Renal pelvis (tissue), 4 donors: Measurements from ENCODE around the gene NEK10. TPM values are rescaled to one million over a fixed set of nuclear protein-coding genes. Genes with fewer than 3 reads are reported as not detected.

ENCODE experiments used
- DNase-seq: peaks from one replicate; pipeline ENCODE4 v3.0.0-alpha.2; 2013
- polyA plus RNA-seq, 3 donors: library from polyadenylated mRNA; unstranded; fragments of 120-200 nt; gene quantifications; one replicate each; pipeline ENCODE4 v1.2.1, GENCODE V29; 2013; ENCODE audit not compliant: insufficient read length in 3 of 3

NEK10 gene
- polyA plus RNA-seq, 3 donors: 1.7 to 2.8 (median 2.2) TPM

DNA sequence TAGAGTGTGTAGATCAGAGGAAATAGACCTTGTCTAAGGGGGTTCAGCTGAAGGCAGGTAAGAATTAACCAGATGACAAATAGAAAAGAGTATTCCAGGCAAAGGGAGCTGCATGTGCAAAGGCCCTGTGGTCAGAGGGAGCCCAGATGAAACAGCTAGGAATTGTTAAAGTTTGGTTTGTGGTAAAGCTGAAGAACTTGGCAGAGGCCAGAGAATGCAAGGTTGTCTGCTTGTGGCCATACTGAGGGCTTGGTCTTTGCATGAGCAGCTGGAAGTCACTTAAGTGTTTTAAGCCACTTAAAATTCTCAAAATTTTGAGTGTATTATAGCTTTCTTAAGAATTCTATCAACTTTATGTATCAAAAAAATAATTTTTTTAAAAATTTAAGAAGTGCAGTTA lies 116.5 kb downstream of the NEK10 start:
- DNase-seq: no peak

- no peak for DNase-seq
These were observed 124.8 kb downstream of the NEK10 start for GRCh38 chr3:27244374-27244773.

GRCh38 chr3:27239951-27240350 lies 129.2 kb downstream of the NEK10 start:
- no peak for DNase-seq

DNA sequence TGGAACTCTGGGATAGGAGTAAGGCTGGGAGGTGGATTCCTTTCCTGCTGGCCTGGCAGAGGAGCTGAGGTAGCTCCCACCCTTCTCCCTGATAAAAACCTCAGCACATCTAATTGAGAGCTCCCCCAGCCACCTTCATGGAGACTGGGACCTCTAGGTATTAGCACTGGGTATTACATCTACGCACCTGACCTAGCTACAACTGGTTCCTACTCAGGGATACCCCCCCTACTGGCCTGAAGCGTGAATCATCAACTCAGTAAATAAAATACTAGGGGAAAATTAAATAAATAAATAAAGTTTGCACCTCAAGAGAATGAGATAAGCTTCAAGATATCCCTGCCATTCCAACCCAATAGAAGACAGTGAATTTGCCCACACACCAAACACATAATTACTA lies 140.4 kb downstream of the NEK10 start:
- DNase-seq: no peak

- no peak for DNase-seq
These were observed 145.0 kb downstream of the NEK10 start for GRCh38 chr3:27224197-27224596.

DNA sequence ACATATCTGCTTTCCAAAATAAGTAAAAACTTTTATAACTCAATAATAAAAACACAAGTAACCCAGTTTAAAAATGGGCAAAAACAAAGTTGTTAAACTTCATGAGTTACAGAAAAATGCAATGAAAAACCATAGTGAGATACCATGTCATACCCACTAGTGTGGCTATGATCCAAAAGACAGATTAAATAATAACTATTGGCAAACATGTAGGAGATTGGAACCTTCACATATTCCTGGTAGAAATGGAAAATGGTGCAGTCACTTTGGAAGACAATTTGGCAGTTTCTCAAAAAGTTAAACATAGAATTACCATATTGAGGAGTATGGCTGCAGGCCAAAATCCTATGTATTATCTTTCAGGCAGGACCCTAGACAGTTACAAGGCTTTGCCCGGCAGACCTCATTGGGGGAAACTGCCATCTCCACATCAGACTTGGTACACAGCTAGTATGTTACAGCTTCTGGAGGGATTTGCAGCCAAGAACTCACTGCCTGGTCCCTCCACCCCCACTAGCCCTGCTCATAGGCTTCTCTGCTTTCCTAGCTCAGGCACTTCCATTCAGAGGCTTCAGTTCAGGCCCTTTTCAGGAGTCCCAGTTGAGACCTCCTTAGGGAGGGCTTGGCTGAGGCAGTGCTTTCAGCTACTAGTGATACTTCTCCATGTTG lies 147.8 kb downstream of the NEK10 start:
- no peak for DNase-seq

GRCh38 chr3:27220166-27220565 lies 149.0 kb downstream of the NEK10 start:
- no peak for DNase-seq

DNA sequence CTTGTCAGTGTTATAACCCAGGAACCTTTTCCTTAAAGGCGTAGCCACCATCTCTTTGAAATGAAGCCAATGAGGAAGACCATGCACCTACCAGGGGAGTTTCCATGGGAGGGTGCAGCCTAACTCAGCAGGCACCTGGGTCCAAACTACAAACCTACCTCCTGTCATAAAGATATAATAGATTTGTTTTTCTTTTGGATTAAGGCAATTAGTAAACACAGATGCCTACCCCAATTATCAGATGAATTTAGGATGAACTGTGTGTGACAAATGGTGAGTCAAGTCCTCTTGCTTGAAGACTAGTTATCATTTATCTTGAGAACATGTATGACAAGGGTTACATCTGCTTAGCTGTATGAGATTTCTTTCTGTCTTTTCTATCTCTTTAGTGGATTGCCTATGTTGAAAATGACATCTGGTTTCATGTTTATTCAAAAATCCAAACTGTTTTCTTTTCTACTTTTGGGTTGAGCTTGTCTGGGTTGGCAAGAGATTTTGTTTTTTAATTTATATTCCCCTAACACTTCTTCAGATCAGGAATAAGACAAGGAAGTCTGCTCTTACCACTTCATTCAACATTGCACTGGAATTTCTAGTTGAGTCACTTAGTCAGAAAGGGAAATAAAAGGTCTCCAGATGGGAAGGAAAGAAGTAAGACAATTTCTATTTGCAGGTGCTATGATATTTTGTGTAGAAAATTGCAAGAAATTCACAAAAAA lies 149.9 kb downstream of the NEK10 start:
- no peak for DNase-seq

DNA sequence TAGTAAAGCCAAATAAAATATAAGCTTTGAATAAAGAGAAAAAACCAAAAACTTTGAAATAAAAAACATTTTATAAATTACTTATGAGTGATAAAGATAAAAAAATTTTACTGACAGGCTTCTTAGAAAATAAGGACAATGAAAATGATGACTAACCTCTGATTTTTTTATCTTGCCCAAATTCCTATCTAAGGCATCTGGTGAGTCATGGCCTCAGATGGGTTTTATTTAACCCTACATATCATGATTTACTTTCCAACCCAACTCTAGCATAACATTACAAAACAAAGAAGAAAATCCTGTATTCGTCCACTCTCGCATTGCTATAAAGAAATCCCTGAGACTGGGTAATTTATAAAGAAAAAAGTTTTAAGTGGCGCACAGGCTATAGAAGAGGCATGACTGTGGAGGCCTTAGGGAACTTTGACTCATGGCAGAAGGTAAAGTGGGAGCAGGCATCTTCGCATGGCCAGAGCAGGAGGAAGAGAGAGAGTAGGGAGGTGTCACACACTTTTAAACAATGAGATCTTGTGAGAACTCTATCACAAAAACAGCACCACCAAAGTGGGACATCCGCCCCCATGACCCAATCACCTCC lies 152.1 kb downstream of the NEK10 start:
- DNase-seq: no peak

GRCh38 chr3:27216295-27216855 lies 152.8 kb downstream of the NEK10 start:
- DNase-seq: no peak

DNA sequence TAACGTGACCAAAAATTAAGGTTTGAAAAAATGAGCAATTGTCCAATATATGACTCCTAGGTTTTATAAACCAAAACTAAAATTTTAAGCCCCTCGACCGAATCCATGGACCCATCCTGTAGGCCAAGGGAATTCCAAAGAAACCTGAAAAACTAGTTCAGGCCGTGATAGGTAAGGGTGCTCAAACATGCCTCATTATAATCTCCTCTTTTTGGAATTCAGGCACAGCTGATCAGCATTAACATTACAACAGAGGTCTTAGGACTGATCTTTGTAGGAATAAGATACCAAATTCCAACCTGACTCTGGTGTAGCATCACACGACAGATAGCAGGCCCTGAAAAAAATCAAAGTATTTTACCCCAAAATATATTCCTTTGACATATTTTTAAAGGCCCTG lies 155.7 kb downstream of the NEK10 start:
- no peak for DNase-seq

DNA sequence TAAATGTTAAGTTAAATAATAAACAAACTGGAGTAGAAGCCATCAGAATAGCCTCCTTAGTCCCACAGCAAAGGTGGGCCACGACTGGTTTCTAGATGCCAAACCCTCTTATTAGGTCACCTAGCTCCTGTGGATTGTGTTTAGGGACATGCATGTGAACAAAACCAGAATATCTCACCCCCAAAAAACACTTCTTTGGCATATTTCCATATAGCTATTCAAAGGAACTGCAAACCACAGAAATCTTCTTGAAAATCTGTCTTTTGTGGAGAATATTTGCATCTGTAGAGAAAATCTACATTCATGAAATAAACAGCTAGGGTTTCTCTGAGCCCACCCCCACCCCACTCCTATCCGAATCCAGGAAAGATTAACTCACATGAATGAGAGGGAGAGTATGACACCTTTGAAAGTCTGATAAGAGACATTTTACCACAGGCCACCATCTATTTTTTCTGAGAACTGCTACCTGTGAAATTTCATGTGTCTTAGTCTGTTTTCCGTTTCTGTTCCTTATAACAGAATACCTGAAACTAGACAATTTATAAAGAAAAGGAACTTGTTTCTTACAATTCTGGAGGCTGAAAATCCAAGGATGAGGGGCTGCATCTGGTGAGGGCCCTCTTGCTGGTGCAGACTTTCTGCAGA lies 159.4 kb downstream of the NEK10 start:
- DNase-seq: no peak

DNA sequence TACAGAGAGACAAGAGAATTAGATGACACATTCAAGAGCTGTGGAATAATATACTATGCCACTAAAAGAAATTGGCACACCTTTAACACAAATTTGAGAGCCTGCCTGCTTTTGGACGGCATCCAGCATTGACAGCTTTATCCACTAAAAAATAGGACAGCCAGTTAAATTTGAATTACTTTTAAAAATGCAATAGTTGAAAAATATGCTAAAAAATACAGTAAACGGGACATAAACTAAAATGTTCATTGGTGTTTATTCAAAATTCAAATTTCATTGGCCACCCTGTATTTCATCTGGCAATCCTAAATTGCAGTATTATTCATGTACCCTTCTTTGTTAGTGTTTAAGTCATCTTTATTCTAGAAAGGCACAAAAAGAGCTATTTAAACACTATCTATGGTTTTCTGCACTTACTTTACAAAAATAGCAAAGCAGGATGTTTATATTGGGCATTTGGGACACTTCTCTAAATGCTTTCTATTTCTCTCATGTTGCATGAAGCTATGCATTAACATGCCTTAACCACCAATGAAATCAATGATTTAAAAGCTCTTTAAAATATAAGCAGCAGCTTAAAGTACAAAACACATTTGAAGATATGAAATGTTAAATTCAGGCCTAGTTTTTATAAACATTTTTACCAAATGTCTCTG lies 160.1 kb downstream of the NEK10 start:
- no peak for DNase-seq

GRCh38 chr3:27202959-27203358 lies 166.2 kb downstream of the NEK10 start:
- no peak for DNase-seq

DNA sequence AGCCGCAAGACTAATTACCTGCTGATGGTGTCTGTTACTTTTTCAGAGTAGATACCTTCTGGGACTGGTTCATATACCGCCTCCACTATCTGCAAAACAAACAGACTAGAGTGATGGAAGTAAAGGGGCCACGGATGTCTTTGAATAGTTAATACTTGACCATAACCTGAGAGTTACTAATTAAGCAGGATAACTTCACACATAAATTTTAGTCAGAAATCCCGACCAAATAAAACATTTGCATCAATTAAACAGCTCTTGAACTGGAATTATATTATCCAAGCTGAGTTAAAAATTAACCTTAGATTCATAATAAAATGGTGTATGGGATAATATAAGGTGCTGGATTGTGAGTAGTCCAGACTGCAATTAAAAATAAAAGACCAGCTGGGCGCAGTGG lies 167.7 kb downstream of the NEK10 start:
- DNase-seq: peak; percentile 7

DNA sequence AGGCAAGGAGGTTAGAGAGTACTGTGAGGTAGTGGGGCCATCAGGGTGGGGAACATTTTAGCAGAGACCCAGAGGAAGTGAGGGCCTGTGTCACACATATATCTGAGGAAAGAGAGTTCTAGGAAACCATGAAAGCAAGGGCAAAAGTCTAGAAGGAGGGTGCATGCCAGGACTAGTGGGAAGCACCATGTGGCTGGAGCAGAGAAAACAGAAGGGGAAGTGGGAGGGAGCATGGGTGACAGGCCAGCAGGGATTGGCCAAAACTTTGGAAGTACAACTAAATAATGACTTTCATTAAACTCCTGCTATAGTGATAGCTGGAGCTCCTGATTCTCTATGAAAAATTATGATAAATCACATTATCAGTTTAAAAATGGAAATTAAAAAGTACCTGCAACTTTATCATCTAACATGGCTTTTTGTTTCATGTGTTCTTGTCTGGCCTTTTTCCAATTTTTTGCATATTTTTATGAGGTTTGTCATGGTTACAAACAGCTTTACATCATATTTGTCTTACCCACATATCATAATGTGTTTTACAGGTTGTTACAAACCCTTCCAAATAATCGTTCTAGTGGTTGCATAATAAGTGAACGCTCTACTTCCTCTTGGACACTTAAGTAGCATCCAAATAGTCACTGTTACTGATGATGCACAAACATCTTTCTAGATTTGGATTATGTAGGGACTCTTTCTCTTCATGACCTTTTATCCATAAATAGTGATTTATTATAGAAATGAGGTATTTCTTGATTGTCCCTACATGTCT lies 168.3 kb downstream of the NEK10 start:
- DNase-seq: no peak

- no peak for DNase-seq
These were observed 174.2 kb downstream of the NEK10 start for GRCh38 chr3:27194861-27195483.

GRCh38 chr3:27193056-27193455 lies 176.1 kb downstream of the NEK10 start:
- DNase-seq: no peak

- no peak for DNase-seq
These were observed 183.2 kb downstream of the NEK10 start for GRCh38 chr3:27186013-27186412.

- no peak for DNase-seq
These were observed 183.8 kb downstream of the NEK10 start for GRCh38 chr3:27185231-27185989.
